K562 (cell line): Measurements from ENCODE around the gene PDLIM5. TPM values are rescaled to one million over a fixed set of nuclear protein-coding genes. Genes with fewer than 3 reads are reported as not detected.
A peak's percentile ranks its signal among the peaks of the same experiment; 100 is the strongest.

Experiments
- ARID1B ChIP-seq: fragments of 450-650 bp; IDR thresholded peaks from 2 replicates; pipeline ENCODE4 v1.6.1; 2016; ENCODE audit warnings: antibody characterized with exemption, mild to moderate bottlenecking, inconsistent platforms
- DPF2 ChIP-seq: fragments of 450-650 bp; IDR thresholded peaks from 2 replicates; pipeline ENCODE4 v1.6.1; 2016
- FOXJ2 ChIP-seq: fragments of 200-800 bp; sonication (Bioruptor generic); IDR thresholded peaks from 2 replicates; pipeline ENCODE4 v1.6.1; 2016; ENCODE audit warnings: missing genetic modification characterization, missing compliant biosample characterization
- HDGF ChIP-seq: fragments of 450-650 bp; IDR thresholded peaks from 2 replicates; pipeline ENCODE4 v1.6.1; 2016
- HNRNPL ChIP-seq: fragments of 200-400 bp; formaldehyde crosslinking; IDR thresholded peaks from 2 replicates; pipeline ENCODE4 v1.6.1; 2017; ENCODE audit warnings: low read depth, mild to moderate bottlenecking, low read length
- MTA1 ChIP-seq: fragments of 450-650 bp; IDR thresholded peaks from 2 replicates; pipeline ENCODE4 v1.6.1; 2017; ENCODE audit warnings: borderline replicate concordance
- PHF20 ChIP-seq: fragments of 450-650 bp; IDR thresholded peaks from 2 replicates; pipeline ENCODE4 v1.6.1; 2018; ENCODE audit not compliant: partially characterized antibody
- SMARCA4 ChIP-seq: fragments of 450-650 bp; IDR thresholded peaks from 2 replicates; pipeline ENCODE4 v1.6.1; 2016
- SREBF2 ChIP-seq: sonication (generic); formaldehyde crosslinking; IDR thresholded peaks from 2 replicates; pipeline ENCODE4 v1.4.0; 2020; ENCODE audit warnings: mild to moderate bottlenecking, missing genetic modification reagents
- TEAD4 ChIP-seq, 2 experiments: sonication (generic) in 1 of 2; formaldehyde crosslinking in 1 of 2; IDR thresholded peaks; 2 replicates each; pipeline versions ENCODE4 v1.6.1 to v1.8.0; 2012 to 2022; ENCODE audit warnings: borderline replicate concordance in 1 of 2, inconsistent platforms in 1 of 2, low read length in 1 of 2, mild to moderate bottlenecking in 1 of 2, missing genetic modification reagents in 1 of 2
- ZNF232 ChIP-seq: sonication (generic); formaldehyde crosslinking; IDR thresholded peaks from 2 replicates; pipeline ENCODE4 v1.8.0; 2022; ENCODE audit warnings: mild to moderate bottlenecking, missing genetic modification reagents
- ZNF592 ChIP-seq: fragments of 450-650 bp; IDR thresholded peaks from 2 replicates; pipeline ENCODE4 v1.6.1; 2017; ENCODE audit warnings: antibody characterized with exemption, mild to moderate bottlenecking
- polyA plus RNA-seq, 8 experiments: library from polyadenylated mRNA; depleted of rRNA in 4 of 8; stranded (reverse) in 5 of 8; unstranded in 3 of 8; fragments of >200 nt; fragmentation: Nextera tagmentation in 2 of 8; fragmentation: Illumina TruSeq in 1 of 8; extraction: Ambion mirVana in 2 of 8; extraction: Trizol in 1 of 8; gene quantifications; 2 replicates each; pipeline versions ENCODE4 v1.2.1 to v1.2.3, GENCODE V29; 2011 to 2014; ENCODE audit warnings: inconsistent platforms in 1 of 8, missing spikeins in 1 of 8
- total RNA-seq, 7 experiments: library from RNA; depleted of rRNA in 6 of 7; stranded (reverse); fragments of >200 nt in 6 of 7; fragmentation: Illumina TruSeq in 2 of 7; extraction: Trizol in 2 of 7; gene quantifications; 2 replicates each; pipeline versions ENCODE4 v1.2.1 to v1.2.3, GENCODE V29; 2011 to 2021; ENCODE audit warnings: low replicate concordance in 1 of 7
- TF ChIP-seq, protein P1 (sequence below), 2 experiments: IDR thresholded peaks; 2 replicates each; pipeline ENCODE4 v1.6.1; 2011; ENCODE audit warnings: borderline replicate concordance in 1 of 2, control low read depth in 1 of 2, low read depth in 1 of 2, low read length in 1 of 2, mild to moderate bottlenecking in 1 of 2, mixed read lengths in 1 of 2, moderate library complexity in 1 of 2; ENCODE audit not compliant: insufficient read depth in 1 of 2, insufficient read length in 1 of 2, poor library complexity in 1 of 2, severe bottlenecking in 1 of 2; ENCODE audit errors: extremely low read depth in 1 of 2

Gene PDLIM5
- total and polyA plus RNA-seq, 9 of the 15 experiments (the other 6 are each of a cell fraction or from before 2014, with no cell fraction given), result 36.9 to 127 (median 62.5) TPM

DNA sequence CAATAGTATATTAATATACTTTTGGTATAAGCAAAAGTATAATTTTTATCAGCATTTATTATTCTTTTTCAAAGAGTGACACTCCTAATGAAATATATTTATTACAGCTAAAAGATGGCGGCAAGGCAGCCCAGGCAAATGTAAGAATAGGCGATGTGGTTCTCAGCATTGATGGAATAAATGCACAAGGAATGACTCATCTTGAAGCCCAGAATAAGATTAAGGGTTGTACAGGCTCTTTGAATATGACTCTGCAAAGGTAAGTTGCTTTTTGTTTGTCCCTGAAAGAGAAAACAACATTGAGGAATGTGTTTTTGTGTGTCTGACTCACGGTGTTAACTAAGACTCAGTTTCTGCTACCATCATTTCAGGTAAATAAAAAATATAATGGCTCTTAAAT, 71.9 kb downstream of the PDLIM5 start (continued):
- TF ChIP-seq PHF20, result no peak
- TF ChIP-seq, protein P1, sequence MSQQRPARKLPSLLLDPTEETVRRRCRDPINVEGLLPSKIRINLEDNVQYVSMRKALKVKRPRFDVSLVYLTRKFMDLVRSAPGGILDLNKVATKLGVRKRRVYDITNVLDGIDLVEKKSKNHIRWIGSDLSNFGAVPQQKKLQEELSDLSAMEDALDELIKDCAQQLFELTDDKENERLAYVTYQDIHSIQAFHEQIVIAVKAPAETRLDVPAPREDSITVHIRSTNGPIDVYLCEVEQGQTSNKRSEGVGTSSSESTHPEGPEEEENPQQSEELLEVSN (IDR thresholded peaks at IDR 0.05; ENCODE audit: borderline replicate concordance in 1 of 2, extremely low read depth in 1 of 2, insufficient read depth in 1 of 2, insufficient read length in 1 of 2, low read depth in 1 of 2, low read length in 1 of 2, poor library complexity in 1 of 2, severe bottlenecking in 1 of 2), result no peak
- no peak for TF ChIP-seq FOXJ2 (tag)
- no peak for TF ChIP-seq DPF2
- peak; percentile 48 for TF ChIP-seq TEAD4 (IDR thresholded peaks at IDR 0.05; ENCODE audit: low read length)
- no peak for TF ChIP-seq TEAD4 (CRISPR knock-in tag; IDR thresholded peaks at IDR 0.05; ENCODE audit: borderline replicate concordance)
- no peak for TF ChIP-seq SREBF2 (CRISPR knock-in tag)
- TF ChIP-seq HNRNPL, result no peak
- TF ChIP-seq ZNF592, result peak; percentile 61; the same call in 1 of the 2 replicates
- TF ChIP-seq SMARCA4, result peak; percentile 28; the same call in 1 of the 2 replicates
- no peak for TF ChIP-seq ZNF232 (CRISPR knock-in tag)
- peak; percentile 35 for TF ChIP-seq ARID1B
- TF ChIP-seq MTA1, result no peak
- no peak for TF ChIP-seq HDGF
